Measurements from ENCODE around the gene P2RY14.

Gene P2RY14

GRCh38 chr3:151278230-151278629, at the start of gene P2RY14:
Gene P2RY14 (minus strand): TSS chr3:151278542. CDS start chr3:151214316, 64,226 bp downstream.
- peak in 2 of 6 experiments; percentile 5 to 9 for DNase-seq

DNA sequence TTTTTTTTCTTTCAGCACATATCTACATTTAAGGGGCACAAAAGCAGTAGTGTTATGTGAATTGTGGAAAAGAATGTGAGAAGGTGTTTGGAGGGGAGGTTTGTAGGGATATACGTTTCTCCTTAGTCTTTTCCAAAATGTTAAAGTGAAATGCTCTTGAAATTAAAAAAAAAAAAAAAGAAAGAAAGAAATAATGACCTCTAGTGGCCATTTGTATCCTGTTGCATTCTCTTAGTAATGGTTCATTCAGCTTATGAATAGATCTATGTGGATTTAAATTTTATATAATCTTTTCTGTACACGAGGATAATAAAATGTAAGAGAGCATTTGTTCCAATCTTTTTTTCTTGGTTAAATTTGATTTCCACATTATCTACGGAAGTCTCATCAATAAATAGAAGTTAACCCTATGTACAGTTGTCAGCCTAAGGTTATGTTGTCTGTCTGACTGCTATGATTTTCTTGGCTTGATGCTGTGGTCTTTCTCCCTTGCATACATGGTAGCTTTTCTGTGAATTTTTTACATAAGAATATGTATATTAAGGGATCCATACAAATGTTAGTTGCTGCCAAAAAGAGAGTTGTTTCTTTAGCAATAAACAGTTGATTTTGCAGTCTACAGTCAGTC, 49.3 kb upstream of the P2RY14 start:
- peak in 1 of 6 experiments; percentile 3 for DNase-seq

DNA sequence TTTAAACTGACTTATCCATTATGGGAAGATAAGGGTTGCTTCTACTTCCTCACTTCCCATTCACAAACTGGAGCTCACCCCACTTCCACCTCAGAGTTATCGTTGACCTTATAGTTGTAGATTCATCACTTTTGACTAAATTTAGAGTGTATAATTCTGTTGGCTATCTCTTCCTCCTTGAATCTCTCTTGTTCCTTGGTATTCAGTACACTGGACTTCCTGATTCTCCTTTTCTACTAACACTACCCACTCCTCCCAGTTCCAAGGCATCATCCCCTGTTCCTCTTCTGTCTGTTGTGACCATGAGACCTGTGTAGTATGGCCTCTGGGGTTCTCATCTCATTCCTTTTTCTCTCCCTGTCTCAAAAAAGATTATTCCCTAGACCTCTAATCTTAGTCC, 44.2 kb upstream of the P2RY14 start:
- no peak for DNase-seq

DNA sequence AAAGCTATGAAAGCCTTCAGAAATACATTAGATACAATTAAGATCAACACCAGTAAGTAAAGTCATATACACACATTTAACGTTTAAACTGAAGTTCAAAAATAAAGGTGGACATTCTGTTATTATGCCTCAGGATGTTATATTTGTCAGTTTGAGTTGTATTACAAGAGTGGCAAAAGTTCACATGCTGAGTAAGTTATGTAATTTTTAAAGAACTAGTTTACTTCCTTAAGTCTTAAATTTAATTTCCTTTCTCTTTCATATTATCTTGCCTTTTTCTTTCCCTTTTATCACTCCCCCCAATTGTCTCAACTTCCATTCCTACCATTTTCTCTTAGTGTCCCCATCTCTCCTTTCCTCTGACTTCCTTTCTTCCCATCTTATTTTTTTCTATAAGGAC, 43.2 kb upstream of the P2RY14 start:
- no peak for DNase-seq

DNA sequence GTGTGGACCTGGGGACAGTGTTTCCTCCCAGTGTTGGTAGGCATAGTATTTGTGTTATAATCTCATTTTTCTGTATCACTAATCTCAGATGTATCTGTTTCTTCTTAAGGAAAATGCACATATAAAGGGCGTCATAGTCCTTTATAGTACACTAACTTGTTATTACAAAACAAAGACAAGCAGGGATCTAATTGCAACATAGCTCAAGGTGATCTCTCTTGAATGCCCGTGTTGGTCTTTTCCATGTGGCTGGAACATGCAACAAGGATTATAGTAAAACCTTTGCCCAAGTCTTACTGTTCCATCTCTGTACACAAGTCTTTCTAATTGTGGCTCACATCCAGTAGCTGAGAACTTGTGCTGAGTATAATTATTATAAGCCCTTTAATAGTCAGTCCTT, 41.8 kb upstream of the P2RY14 start:
- DNase-seq = no peak

- no peak for DNase-seq
Measured at GRCh38 chr3:151319628-151320027, 41.3 kb upstream of the P2RY14 start.

GRCh38 chr3:151318991-151319390, 40.6 kb upstream of the P2RY14 start:
- DNase-seq = no peak

GRCh38 chr3:151318313-151318712, 40.0 kb upstream of the P2RY14 start:
- no peak for DNase-seq

DNA sequence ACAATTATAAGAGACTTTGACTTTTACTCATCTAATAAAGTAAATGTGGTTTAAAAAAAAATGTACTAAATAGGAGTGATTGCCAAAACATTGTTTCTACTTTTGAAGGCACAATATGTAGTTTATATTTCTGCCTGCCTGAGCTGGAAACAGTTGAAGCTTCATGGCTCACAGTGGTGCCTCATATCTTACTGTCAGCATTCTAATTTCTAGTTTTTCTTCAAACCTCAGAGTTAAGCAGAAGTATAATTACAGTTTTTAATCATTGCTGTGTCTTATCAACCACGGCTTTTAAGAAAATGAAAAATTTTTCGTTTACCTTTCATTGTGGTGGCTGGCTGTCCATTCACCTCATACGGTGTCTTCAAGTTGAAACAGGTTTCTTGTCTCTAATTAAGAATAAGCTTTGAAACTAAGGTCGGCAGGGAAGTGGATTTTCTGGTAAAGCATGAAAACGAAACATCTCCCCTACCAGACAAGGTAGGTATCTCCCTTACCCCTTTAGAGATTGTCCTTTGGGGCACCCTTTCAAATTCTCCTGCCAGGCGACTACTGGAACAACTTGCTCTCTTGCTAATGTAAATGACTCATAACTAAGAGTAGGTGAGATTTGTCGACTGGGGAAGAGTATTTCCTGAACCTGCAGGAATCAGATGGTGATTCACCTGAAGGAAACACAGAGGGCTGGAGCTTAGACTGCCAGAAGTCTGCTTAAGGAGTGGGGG, 38.1 kb upstream of the P2RY14 start, which contains the start of gene GPR87:
GPR87 (minus strand) TSS at position 554 of the 725 bp plus-strand sequence. CDS start 16,720 bp downstream, outside the sequence.
- DNase-seq = no peak

DNA sequence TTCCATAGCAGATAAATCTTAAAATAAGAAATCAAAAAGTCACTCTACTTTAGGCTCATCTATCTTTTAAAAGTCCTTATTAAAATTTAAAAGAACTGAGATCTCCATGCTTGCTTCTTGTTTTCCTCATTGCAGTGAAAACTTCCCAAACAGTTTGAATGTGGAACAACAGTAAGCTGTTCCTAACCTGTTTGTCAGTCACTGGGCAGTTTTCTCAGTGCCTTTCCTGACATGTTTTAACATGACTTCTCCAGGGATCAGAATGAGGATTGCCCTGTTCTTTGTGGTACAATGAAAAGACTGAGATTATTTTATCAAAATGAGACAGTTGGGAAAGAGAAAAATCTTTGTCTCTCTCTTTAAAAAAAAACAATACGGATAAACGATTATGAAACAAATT, 37.5 kb upstream of the P2RY14 start:
- no peak for DNase-seq

DNA sequence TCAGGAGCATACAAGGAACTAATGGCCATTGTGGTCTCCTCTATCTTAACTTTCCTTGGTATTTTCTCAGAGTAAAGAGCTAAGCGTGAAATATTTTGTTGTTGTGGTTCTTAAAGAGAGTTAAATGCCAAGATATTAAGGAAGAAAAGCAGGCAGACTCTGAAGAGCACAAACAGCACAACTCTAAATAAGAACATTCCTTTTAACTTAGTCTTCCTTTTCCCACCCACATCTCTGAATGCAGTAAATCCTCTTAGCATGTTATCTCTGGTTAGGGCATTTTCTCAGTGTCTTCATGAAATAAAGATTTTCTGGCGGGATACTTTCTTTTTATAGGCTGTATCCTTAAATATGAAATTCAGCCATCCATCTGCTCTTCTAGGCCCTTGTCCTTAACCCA, 36.8 kb upstream of the P2RY14 start:
- no peak for DNase-seq

- no peak for DNase-seq
Measured at GRCh38 chr3:151314593-151314992, 36.3 kb upstream of the P2RY14 start.

DNA sequence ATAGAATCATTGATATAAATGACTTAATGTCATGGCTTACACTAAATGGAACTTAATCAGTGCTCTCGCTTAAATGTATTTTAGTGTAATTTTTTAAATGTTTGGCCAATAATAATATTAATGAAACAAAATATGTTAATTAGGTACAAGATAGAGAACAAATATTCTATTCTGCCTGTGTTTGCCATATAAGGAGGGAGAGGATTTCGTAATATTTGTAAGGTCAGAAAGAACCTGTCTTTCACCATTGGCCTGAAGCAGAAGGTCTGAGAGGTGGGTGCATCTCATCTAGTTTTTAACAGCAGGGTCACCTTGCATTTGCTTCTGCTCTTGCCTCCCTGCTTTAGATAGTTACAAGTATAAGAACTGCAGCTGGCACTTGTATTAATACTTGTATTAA, 35.8 kb upstream of the P2RY14 start:
- DNase-seq = no peak

DNA sequence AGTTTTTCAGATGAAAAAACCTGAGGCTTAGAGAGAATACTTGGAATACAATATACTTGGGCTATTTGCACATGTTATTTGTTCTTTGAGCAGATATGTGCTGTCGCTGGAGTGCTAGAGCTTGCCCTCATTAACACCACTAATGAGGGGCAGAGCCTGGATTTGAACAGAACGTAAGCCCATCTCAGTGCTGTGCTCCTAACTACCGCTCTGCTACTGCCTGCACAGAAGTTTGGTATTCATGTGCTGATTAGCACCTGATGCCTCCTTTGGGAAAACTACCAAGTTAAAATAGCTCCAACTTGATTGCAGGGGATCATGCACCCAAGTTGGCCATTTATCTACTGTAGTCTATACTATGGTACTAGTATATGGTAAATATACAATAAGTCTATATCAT, 34.6 kb upstream of the P2RY14 start:
- no peak for DNase-seq

GRCh38 chr3:151309566-151309965, 31.2 kb upstream of the P2RY14 start:
- DNase-seq = no peak

- DNase-seq = no peak
Measured at GRCh38 chr3:151307583-151308488, 29.5 kb upstream of the P2RY14 start.

GRCh38 chr3:151307131-151307530, 28.8 kb upstream of the P2RY14 start:
- no peak for DNase-seq

GRCh38 chr3:151306168-151306810, 27.9 kb upstream of the P2RY14 start:
- DNase-seq = no peak

DNA sequence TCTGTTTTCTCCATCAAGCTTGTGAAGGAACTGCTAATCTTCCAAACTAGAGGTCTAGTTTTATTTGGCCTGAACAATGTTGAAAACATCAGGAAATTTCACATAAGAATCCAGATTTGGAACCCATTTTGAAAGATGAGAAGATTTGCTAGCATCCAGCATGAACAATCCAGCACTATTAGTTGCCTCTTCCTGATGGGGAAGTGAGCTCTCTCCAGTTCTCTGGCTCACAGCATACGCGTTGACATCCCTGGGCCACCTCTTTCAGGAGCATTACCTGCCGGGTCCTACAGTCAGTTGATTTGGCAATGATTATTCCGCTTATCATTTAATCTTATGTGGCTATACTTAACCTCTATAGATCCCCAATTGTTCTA, 27.4 kb upstream of the P2RY14 start:
- DNase-seq = no peak

DNA sequence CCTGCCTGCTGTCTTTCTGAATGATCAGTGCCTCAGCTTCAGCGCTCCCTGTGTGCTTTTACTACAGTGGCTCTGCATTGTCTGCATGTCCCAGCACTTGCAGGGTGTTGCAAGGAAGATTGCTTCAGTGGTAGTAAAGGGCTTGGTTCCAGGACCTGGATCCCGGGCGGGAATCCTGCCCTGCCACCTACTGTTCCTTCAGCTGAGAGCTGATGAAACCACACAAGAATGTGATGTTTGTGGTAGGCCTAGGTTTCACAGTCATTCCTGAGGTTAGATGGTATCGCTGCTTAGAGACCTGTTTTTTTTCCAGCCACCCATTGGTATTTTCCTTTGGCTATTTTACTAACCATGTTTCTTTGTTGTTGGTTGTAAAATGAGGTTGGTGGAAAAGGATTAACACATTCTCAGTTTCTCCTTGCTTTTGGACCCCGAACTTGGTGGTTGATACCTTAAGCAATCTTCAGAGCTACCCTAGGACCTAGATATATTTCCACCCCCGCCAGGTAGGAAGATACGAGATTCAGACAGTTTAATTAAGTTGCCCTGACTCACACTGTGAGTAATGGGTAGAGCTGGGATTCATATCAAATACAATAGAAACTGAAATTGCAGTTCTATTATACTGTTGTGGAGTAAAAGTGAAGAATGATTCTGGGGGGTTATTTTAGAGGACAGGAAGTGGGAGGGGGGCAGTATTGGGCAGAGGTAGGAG, 26.9 kb upstream of the P2RY14 start:
- no peak for DNase-seq

DNA sequence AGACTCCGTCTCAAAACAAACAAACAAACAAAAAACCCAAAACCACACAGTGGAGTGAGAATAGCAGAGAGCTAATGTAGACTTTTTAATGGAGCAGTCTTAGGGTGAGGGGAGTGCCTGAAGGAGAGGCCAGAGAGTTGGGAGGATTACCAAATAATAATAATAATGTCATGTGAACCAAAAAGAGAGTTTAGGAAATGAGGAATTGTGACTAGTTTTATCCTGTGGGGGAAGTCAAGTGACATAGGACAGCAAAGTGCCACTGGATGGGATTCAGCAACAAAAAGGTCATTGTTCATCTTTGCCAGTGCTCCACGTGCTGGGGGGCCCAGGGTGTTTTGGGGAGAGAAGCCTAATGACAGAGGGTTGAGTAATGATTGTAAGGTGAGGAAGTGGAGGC, 25.4 kb upstream of the P2RY14 start:
- DNase-seq = no peak

DNA sequence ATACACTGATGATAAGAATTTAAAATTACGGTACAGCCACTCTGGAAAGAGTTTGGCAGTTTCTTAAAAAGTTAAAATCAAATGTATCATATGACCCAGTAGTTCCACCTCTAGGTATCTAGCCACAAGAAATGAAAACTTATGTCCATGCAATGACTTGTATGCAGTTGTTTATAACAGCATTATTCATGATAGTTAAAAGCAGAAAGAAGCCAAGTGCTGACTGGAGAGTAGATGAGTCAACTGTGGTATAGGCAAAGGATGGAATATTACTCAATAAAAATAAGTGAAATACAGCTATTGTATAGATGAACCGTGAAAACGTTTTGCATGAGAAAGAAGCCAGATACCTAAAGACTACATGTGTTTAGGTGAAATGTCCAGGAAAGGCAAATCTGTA, 23.4 kb upstream of the P2RY14 start:
- DNase-seq = no peak

All from stimulated activated naive CD4-positive, alpha-beta T cell (primary cell).